ENCODE data around the gene LRRC45.

The LRRC45 gene

GRCh38 chr17:82060001-82060380 lies 36.9 kb downstream of the LRRC45 start:
- no peaks in the 10 kb centered on the region for H3K9me3 ChIP-seq (ENCODE audit: control insufficient read depth, low read depth, low read length)
- no peak overlapping the region for H3K4me3 ChIP-seq (ENCODE audit: low read length)
- H3K36me3 ChIP-seq (ENCODE audit: control insufficient read depth, low read depth, low read length): peaks cover 55% of the 10 kb centered on the region
- H3K9ac ChIP-seq (ENCODE audit: low read length): no peak overlapping the region
- H3K4me1 ChIP-seq (ENCODE audit: control insufficient read depth, low read depth, low read length): no peaks in the 10 kb centered on the region
- H3K27me3 ChIP-seq (ENCODE audit: control insufficient read depth, insufficient read depth, low read length): no peaks in the 10 kb centered on the region
- H3K27ac ChIP-seq (ENCODE audit: low read length): no peak overlapping the region

- no peaks in the 10 kb centered on the region for H3K4me1 ChIP-seq (ENCODE audit: control insufficient read depth, low read depth, low read length)
- H3K4me3 ChIP-seq (ENCODE audit: low read length): no peak overlapping the region
- peaks cover 52% of the 10 kb centered on the region for H3K36me3 ChIP-seq (ENCODE audit: control insufficient read depth, low read depth, low read length)
- H3K27ac ChIP-seq (ENCODE audit: low read length): no peak overlapping the region
- H3K9ac ChIP-seq (ENCODE audit: low read length): no peak overlapping the region
- no peaks in the 10 kb centered on the region for H3K27me3 ChIP-seq (ENCODE audit: control insufficient read depth, insufficient read depth, low read length)
- no peaks in the 10 kb centered on the region for H3K9me3 ChIP-seq (ENCODE audit: control insufficient read depth, low read depth, low read length)
Observed at GRCh38 chr17:82060614-82061013, 37.5 kb downstream of the LRRC45 start.

- Histone ChIP-seq H3K4me1 (ENCODE audit: control insufficient read depth, low read depth, low read length) (no peaks in the 10 kb centered on the region), H3K36me3 (ENCODE audit: control insufficient read depth, low read depth, low read length) (peaks cover 45% of the 10 kb centered on the region), H3K27ac (ENCODE audit: low read length) (no peak overlapping the region), H3K9me3 (ENCODE audit: control insufficient read depth, low read depth, low read length) (no peaks in the 10 kb centered on the region), H3K27me3 (ENCODE audit: control insufficient read depth, insufficient read depth, low read length) (no peaks in the 10 kb centered on the region), H3K9ac (ENCODE audit: low read length) (no peak overlapping the region), H3K4me3 (ENCODE audit: low read length) (no peak overlapping the region)
Observed at GRCh38 chr17:82061047-82061925, 38.2 kb downstream of the LRRC45 start.

GRCh38 chr17:82062076-82062983 lies 39.2 kb downstream of the LRRC45 start:
- no peaks in the 10 kb centered on the region for H3K9me3 ChIP-seq (ENCODE audit: control insufficient read depth, low read depth, low read length)
- H3K27me3 ChIP-seq (ENCODE audit: control insufficient read depth, insufficient read depth, low read length): no peaks in the 10 kb centered on the region
- H3K4me1 ChIP-seq (ENCODE audit: control insufficient read depth, low read depth, low read length): no peaks in the 10 kb centered on the region
- no peak overlapping the region for H3K9ac ChIP-seq (ENCODE audit: low read length)
- H3K36me3 ChIP-seq (ENCODE audit: control insufficient read depth, low read depth, low read length): peaks cover 35% of the 10 kb centered on the region
- H3K4me3 ChIP-seq (ENCODE audit: low read length): no peak overlapping the region
- H3K27ac ChIP-seq (ENCODE audit: low read length): no peak overlapping the region

- H3K4me1 ChIP-seq (ENCODE audit: control insufficient read depth, low read depth, low read length): no peaks in the 10 kb centered on the region
- H3K36me3 ChIP-seq (ENCODE audit: control insufficient read depth, low read depth, low read length): peaks cover 30% of the 10 kb centered on the region
- H3K9me3 ChIP-seq (ENCODE audit: control insufficient read depth, low read depth, low read length): no peaks in the 10 kb centered on the region
Observed at GRCh38 chr17:82062984-82063368, 39.9 kb downstream of the LRRC45 start.

GRCh38 chr17:82063424-82064415 lies 40.6 kb downstream of the LRRC45 start:
- H3K4me3 ChIP-seq (ENCODE audit: low read length): no peak overlapping the region
- H3K27ac ChIP-seq (ENCODE audit: low read length): no peak overlapping the region
- H3K9ac ChIP-seq (ENCODE audit: low read length): no peak overlapping the region
- peaks cover 26% of the 10 kb centered on the region for H3K36me3 ChIP-seq (ENCODE audit: control insufficient read depth, low read depth, low read length)
- no peaks in the 10 kb centered on the region for H3K4me1 ChIP-seq (ENCODE audit: control insufficient read depth, low read depth, low read length)
- H3K27me3 ChIP-seq (ENCODE audit: control insufficient read depth, insufficient read depth, low read length): no peaks in the 10 kb centered on the region
- no peaks in the 10 kb centered on the region for H3K9me3 ChIP-seq (ENCODE audit: control insufficient read depth, low read depth, low read length)

More at GRCh38 chr17:82062984-82063368, 39.9 kb downstream of the LRRC45 start:
- H3K27me3 ChIP-seq (ENCODE audit: control insufficient read depth, insufficient read depth, low read length): no peaks in the 10 kb centered on the region
- H3K4me3 ChIP-seq (ENCODE audit: low read length): no peak overlapping the region
- no peak overlapping the region for H3K27ac ChIP-seq (ENCODE audit: low read length)
- H3K9ac ChIP-seq (ENCODE audit: low read length): no peak overlapping the region

GRCh38 chr17:82064433-82065192 lies 41.5 kb downstream of the LRRC45 start:
- H3K27me3 ChIP-seq (ENCODE audit: control insufficient read depth, insufficient read depth, low read length): no peaks in the 10 kb centered on the region
- H3K27ac ChIP-seq (ENCODE audit: low read length): no peak overlapping the region
- H3K9ac ChIP-seq (ENCODE audit: low read length): peak overlapping the region; percentile 62
- H3K4me3 ChIP-seq (ENCODE audit: low read length): peak overlapping the region; percentile 75
- no peaks in the 10 kb centered on the region for H3K4me1 ChIP-seq (ENCODE audit: control insufficient read depth, low read depth, low read length)
- no peaks in the 10 kb centered on the region for H3K9me3 ChIP-seq (ENCODE audit: control insufficient read depth, low read depth, low read length)
- H3K36me3 ChIP-seq (ENCODE audit: control insufficient read depth, low read depth, low read length): peaks cover 23% of the 10 kb centered on the region

GRCh38 chr17:82065193-82065637 lies 42.1 kb downstream of the LRRC45 start:
- no peak overlapping the region for H3K27ac ChIP-seq (ENCODE audit: low read length)
- H3K9ac ChIP-seq (ENCODE audit: low read length): peak overlapping the region; percentile 62
- H3K4me3 ChIP-seq (ENCODE audit: low read length): peak overlapping the region; percentile 75
- H3K4me1 ChIP-seq (ENCODE audit: control insufficient read depth, low read depth, low read length): no peaks in the 10 kb centered on the region
- H3K27me3 ChIP-seq (ENCODE audit: control insufficient read depth, insufficient read depth, low read length): no peaks in the 10 kb centered on the region
- H3K36me3 ChIP-seq (ENCODE audit: control insufficient read depth, low read depth, low read length): peaks cover 20% of the 10 kb centered on the region
- no peaks in the 10 kb centered on the region for H3K9me3 ChIP-seq (ENCODE audit: control insufficient read depth, low read depth, low read length)

GRCh38 chr17:82065638-82066303 lies 42.7 kb downstream of the LRRC45 start, which contains the start of gene DUS1L:
Gene DUS1L, minus strand, starts transcription at chr17:82065804. Its CDS starts 745 bp downstream, at chr17:82065059.
- H3K4me3 ChIP-seq (ENCODE audit: low read length): peak within 1 kb of the TSS; percentile 75
- no peaks in the 10 kb centered on the region for H3K9me3 ChIP-seq (ENCODE audit: control insufficient read depth, low read depth, low read length)
- H3K27me3 ChIP-seq (ENCODE audit: control insufficient read depth, insufficient read depth, low read length): peaks cover 4% of the 10 kb centered on the region
- H3K4me1 ChIP-seq (ENCODE audit: control insufficient read depth, low read depth, low read length): no peaks in the 10 kb centered on the region
- H3K36me3 ChIP-seq (ENCODE audit: control insufficient read depth, low read depth, low read length): peaks cover 14% of the 10 kb centered on the region
- H3K9ac ChIP-seq (ENCODE audit: low read length): peak within 1 kb of the TSS; percentile 62
- H3K27ac ChIP-seq (ENCODE audit: low read length): no peak within 1 kb of the TSS

GRCh38 chr17:82070611-82071010 lies 47.5 kb downstream of the LRRC45 start:
- Histone ChIP-seq H3K9ac (ENCODE audit: low read length) (no peak overlapping the region), H3K4me1 (ENCODE audit: control insufficient read depth, low read depth, low read length) (no peaks in the 10 kb centered on the region), H3K4me3 (ENCODE audit: low read length) (no peak overlapping the region), H3K9me3 (ENCODE audit: control insufficient read depth, low read depth, low read length) (no peaks in the 10 kb centered on the region), H3K27me3 (ENCODE audit: control insufficient read depth, insufficient read depth, low read length) (peaks cover 6% of the 10 kb centered on the region), H3K27ac (ENCODE audit: low read length) (no peak overlapping the region), H3K36me3 (ENCODE audit: control insufficient read depth, low read depth, low read length) (no peaks in the 10 kb centered on the region)

All from iPS-18a (cell line).